GM18498 (cell line): ENCODE measurements around the gene H6PD.

Experiments used
- ATAC-seq: cut with Tn5 transposase; IDR thresholded peaks from one replicate; pipeline ENCODE4 v1.9.1; 2021; ENCODE audit warnings: mild to moderate bottlenecking, moderate library complexity; ENCODE audit not compliant: unreplicated experiment

H6PD gene, protein sequence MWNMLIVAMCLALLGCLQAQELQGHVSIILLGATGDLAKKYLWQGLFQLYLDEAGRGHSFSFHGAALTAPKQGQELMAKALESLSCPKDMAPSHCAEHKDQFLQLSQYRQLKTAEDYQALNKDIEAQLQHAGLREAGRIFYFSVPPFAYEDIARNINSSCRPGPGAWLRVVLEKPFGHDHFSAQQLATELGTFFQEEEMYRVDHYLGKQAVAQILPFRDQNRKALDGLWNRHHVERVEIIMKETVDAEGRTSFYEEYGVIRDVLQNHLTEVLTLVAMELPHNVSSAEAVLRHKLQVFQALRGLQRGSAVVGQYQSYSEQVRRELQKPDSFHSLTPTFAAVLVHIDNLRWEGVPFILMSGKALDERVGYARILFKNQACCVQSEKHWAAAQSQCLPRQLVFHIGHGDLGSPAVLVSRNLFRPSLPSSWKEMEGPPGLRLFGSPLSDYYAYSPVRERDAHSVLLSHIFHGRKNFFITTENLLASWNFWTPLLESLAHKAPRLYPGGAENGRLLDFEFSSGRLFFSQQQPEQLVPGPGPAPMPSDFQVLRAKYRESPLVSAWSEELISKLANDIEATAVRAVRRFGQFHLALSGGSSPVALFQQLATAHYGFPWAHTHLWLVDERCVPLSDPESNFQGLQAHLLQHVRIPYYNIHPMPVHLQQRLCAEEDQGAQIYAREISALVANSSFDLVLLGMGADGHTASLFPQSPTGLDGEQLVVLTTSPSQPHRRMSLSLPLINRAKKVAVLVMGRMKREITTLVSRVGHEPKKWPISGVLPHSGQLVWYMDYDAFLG

DNA sequence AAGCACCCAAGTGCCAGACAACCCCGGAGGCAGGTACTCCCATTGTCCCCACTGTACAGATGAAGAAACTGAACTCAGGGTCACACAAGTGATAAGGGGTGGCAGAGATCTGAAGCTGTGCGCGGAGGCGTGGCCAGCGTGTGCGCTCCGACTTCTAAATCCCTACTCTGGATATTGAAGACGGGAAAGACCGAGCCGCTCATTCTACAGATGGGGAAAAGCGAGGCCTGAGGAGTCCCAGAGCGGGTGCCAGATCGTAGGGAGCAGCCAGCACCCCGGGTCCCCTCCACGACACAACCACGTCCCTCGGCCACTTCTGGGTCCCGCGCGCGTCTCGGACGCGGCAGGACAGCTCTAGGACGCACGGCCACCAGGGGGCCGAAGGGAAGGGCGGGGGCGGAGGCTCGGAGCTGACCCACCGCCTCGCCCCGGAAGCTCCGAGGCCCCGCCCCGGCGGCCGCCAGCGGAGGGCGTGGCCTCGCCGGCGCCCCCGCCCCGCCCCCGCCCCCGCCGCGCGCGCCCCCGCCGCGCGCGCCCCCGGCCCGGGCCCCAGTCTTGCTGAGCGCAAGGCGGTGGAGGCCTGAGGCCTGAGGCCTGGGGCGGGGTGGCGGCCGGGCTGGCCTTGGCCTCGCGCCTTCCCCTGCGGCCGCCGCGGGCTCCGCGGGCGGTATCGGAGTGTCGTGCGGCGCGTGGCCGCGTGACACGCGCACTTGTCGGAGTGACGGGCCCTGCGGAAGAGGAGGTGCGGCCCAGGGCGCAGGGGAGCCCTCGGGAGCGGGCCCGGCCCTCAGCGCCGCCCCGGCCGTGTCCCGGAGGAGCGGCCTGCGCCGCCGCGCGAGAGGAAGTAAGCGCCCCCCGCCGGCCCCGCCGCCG, at the start of gene H6PD:
TSS of gene H6PD (plus strand) at position 552 of the 873 bp plus-strand sequence. CDS start 10,161 bp downstream, outside the sequence.
- peak; percentile 84 for ATAC-seq

DNA sequence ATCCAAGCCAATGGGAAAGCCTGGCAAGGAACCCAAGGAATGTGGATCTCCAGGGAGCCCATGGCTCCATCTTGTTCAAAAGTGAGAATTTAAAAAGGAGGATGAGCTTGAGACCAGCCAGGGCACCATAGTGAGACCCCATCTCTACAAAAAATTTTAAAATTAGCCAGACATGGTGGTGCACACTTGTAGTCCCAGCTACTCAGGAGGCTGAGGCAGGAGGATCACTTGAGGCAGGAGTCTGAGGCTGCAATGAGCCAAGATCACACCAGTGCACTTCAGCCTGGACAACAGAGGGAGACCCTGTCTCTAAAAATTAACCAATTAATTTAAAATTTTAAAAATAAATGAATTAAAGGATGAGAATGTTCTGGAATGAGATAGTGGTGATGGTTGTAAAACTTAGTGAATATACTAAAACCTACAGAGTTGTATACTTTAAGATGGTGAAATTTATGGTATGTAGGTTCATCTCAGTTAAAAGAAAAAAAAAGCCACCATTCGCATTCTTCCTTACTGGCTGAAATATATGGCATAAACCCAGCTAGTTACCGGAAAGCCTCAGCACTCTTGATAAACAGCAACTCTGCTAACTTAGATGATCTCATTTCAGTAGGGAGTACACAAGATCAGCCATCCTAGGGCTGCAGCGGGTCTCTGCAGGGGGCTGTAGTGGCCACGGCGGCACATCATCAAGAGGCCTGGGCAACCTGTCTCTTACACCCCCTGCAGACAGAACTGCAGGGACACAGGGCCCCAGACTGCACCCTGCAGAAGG, 48.3 kb upstream of the H6PD start:
- no peak for ATAC-seq

DNA sequence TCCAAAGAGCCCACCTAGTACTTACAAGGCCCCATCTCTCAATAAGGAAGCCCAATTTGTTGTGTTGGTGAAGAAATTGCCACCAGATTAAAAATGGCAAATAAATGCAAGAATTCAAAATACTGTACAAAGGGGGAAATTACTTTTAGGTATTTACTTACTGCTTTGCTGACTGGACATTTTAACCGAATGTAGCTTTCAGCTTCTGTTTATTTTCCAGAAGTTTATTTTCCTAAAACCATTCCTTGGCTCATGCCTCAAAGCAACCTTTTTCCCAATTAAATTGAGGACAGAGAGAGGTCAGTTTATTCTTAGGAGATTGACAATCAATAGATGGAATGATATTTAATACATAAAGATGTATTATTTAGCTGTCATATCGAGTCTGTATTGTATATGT, 47.6 kb upstream of the H6PD start:
- ATAC-seq = no peak

DNA sequence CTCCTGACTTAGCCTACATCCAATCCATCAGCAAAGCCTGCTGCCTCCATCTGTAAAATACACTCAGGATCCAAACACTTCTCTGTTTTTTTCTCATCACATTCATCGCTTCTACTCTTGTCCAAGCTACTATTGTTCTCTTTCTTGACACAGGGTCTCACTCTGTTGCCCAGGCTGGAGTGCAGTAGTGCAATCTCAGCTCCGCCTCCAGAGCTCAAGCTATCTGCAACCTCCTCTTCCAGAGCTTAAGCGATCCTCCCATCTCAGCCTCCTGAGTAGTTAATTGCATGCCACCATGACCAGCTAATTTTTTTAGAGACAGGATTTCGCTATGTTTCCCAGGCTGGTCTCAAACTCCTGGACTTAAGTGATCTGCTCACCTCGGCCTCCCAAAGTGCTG, 44.3 kb upstream of the H6PD start:
- ATAC-seq = no peak

DNA sequence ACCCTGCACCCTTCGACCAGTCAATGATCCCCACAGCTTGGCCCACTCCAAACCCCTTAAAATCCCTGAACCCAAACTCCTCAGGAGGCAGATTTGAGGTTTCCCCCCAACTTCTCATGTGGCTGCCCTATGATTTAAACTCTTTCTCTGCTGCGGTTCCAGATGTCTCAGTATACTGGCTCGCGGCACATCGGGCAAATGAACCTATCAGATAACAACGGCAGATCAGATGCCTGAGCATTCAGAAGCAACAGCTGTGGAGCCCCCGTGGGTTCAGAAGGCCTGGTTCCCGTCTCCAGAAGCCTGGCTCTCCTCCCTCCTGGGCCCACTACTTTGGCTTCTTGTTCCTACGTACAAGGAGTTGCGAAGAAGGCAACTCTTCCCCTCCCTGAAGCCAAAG, 43.3 kb upstream of the H6PD start:
- no peak for ATAC-seq

DNA sequence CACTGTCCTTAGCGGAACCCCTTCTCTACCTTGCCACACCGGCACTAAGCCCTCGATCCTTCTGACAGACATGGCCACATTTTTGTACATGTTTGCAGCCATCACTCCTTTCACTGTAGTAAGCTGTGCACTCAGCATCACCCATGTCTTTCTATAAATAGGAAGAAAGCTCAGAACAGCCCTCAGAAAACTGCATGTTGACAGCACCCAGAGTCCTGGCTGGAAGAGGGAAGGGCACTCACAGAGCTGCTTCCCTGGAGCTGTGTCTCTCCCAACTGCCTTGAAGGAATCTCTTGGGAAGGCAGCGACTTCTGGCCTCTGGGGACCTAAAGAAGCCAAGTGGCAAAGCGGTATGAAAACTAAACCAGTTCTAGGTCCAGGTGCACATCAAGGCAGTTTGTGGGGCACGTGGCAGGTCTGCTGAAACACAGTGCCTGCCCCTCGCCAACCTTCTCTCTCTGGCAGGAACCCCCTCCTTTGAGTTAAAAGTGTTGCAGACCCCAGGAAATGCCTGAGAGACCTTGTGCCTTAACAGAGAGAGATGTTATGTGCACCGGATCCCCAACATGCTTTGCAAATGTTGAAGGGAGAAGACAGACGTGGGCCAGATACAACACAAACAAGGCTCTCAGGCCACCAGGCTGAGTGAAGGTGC, 41.9 kb upstream of the H6PD start:
- ATAC-seq = no peak

DNA sequence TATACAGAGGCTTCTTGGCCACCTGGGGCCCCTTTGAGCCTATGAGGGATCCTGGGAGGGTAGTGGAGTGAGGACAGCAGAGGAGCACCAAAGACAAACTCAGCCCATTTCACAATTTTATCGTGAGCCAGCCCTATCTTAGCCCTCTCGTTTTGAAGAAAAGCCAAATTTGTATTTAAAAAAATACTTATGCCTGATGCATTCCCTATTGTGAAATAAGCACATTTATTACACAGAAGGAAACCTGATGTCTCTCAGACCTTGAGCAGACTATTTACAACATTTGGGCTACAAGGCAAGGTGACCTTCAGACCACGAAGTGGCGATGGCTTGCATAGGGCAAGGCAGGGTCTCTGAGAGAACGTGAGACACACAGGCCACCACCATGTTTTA, 41.3 kb upstream of the H6PD start:
- ATAC-seq = no peak

DNA sequence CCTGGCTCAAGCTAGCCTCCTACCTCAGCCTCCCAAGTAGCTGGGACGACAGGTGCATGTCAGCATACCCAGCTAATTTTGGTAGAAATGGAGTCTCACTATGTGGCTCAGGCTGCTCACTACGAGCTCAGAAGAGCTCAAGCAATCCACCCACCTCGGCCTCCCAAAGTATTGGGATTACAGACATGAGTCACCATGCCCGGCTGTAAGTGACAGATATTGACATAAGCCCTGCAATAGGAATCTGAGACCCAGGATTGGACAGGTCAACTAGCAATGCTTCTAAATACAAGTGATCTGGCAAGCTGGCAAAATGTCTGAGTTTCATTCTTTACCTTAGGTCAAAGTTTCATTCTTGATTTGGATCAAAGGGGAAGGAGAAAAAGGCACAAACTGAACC, 40.5 kb upstream of the H6PD start:
- ATAC-seq = no peak

DNA sequence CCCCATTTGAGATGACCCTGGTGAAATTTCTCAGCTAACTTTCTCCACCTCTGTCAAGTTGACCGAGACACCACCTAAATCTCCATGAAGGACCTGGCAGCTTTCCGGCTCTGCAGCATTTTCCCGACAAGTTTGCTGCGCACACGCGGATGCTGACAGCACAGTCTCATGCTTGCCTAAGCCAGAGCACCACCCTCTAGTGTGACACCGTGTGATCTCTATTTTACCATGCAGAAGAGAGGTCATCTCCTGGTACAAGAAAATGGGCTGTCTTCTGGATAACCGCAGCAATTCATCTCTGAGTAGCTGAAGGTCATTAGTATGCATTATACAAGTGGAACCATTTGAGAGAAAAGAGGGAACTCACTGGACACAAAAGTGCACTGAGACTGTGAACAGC, 38.9 kb upstream of the H6PD start:
- ATAC-seq = no peak

DNA sequence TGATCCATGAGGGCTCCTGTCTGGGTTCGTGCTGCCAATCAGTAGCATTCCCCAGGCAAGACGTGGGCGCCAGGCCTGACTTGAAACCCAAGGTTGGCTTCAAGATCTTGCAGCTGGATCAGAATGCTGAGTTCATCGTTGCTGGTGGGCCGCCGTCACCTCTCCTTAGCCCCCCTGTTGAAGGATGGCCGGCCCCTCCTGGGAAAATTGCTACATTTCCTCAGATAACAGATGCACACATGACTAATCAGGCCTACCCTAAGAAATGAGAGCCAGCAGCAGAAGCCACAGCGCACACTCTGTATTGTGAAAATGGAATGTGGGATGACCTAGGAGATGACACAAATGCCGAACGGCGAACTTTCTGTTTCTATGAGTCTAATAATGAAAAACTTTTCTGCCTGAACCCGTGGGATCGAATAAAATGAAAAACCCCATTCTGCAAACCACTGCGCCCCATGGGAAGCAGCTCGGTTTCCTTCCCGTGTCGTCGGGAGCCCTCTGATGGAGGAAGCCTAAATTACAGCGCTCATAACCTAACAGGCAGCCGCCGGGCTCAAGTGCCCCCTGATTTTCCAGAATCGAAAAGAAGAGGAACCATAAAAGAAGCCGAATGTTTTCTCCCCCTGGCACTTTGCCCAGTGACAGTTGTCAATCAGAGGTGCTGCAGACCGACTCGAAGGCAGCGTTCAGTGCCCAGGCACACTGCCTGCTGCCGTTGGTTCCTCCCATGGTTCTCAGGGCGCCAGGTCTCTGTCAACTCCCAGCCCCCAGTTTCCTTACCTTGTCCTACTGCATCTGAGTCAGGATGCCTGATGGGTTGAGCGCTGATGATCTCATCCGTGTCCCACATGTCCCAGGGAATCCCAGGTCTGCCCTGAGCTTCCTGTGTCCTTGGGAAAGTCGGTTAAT, 38.2 kb upstream of the H6PD start:
- peak; percentile 52 for ATAC-seq

DNA sequence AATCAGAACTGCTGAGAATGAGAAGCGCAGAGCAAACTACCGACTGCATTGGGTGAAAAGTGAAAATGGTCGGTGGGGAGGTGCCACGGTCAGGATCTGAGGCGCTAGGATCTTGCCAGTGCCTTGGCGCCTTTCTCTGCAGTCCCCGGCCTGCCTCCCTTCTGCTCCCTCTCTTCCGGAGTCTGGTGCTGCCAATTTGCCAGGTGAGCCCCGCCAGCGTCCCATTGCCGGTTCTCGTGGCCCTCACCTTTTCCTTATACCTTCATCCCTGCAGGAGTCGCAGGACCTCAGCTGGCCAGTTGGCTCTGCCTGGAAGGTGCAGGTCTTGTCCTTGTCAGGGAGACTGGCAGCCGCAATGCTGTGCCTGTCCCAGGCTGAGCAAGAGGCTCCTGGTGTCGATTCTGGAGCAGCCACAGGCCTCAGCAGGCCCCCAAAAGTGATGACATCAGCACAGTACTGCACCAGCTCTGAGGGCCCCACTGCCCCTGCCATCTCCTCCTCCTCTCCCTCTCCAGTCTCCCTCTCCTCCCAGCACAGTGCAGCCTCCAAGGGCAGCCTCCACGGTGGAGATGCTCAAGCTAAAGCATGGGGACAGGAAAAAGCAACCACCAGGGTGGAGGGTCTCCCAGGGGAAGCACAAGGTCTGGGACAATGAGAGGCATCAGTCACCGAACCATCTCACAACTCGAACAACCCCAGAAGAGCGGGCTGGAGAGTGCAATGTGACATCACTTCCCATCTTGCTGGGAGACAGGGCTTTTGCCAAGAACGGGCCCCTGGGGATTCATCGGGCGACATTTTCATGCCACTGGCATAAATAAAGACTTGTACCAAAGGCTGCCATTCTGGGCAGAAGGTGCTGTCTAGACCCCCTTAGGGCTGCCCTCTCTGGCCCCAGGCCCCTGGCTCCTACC, 37.1 kb upstream of the H6PD start:
- no peak for ATAC-seq

DNA sequence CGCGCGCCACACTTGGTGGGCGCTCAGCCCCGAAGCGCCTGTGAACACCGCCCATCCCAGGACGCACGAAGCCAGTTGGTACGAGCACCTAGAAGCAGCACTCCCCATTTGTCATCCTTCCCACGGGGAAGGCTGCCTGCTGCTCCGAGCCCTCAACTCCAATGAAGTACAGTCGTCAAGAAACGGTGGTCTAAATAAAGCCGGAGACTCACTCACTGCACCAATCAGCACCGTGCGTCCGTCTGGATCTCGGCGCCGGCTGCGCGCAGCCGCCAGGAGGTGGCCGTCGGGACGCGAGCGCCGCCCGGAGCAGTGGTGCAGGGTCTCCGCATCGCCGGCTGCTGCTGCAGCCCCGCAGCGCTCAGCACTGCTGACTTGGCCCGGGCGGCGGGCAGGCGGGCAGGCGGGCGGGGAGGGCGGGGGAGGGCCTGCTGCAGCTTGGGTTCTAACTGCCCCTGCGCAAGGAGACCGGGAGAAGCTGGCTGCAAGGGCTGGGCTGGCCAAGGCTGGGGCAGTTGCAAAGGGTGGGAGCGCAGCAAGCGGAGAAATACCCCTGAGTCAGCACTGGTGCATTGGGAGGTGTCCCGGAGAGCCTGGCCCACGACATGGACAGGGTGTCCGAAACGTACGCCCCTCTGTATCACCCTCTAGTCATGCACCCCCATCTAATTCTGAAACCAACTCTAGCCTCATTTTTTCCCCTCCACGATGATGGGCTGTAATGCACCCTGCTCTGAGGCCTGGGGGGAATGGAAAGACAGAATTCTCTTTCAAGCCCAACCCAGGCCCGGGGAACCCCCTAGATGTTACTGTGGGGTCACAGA, 35.8 kb upstream of the H6PD start:
- no peak for ATAC-seq

DNA sequence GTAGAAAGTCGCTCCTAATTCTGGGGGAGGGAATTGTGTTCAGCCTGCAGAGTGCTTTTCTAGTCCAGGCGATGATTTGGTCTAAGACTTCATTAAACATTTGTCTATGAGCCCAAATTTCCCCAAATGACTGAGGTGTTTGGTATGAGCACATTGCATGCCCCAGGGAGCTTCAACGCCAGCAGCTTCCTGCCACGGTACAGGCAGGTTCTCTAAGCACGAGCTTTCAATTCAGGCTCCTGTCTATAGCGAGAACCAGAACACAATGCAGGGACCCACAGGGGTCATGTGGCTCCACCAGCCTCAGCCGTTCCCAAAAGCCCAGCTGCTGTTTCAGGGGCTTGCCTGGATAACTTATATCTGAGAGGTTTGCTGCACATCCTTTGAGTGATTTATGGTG, 34.1 kb upstream of the H6PD start:
- ATAC-seq = no peak

DNA sequence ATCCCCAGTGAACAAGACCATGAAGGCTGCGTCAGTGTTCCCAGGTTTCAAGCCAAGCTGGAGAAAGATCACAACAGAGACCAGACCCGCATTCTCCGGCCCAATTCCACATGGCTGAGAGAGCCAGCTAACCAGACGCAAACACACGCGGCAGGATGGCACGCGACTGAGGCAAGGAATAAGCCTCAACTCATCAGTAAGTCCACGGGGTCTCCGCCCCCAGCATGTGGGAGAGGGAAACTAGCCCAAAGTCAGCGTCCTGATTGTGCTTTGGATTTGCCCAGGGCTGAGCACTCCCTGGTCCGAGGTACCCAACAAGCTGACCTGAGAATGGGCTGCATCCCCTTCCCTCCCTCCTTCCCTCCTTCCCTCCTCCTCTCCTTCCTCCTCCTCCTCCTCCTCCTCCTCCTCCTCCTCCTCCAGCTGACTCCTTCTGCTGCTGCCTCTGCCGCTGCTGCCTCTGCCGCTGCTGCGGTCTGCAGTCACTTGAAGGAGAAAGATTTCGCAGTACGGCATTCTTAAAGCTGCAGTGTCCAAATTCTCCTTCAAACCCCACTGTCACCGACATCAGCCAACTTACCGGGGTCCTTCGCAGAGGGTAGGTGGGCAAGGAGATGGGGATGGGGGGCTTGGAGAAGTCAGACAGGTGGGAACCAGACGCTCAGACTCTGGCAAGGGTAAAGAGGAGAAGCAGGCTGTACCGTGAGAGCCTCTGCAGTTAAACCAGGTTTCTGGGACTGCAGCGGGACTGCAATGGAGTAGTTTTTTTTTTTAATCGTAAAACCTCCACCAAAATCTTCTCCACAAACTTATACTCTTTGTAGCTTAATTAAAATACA, 33.0 kb upstream of the H6PD start:
- ATAC-seq = no peak

DNA sequence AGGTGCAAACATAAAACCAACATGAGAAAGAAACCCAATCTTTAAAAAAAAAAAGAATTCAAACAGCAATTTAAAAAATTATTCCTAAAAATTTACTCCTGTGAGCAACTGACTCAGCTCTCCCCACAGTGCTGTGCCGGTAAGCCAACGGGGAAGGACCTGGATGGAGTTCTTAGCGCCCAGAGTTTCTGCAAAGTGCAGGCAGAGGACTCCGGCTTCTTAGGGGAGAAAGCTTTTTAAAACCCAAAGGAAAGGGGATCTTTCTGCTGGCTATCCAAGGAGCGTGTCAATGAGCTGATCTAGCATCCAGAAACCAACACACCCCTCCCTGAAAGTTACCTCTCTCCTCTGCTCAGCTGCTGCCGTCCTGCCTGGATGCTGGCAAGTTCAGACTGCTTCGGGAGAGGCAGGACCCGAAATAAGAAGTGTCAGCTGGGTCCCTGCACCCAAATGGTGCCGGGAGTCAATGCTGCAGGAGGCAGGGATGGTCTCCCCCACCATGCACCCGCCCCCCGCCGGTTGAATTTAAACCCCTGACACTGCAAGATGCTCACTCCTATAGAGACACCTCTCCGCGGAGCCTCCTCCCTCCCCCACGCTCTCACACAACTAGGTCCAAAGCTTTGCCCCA, 32.2 kb upstream of the H6PD start:
- no peak for ATAC-seq

DNA sequence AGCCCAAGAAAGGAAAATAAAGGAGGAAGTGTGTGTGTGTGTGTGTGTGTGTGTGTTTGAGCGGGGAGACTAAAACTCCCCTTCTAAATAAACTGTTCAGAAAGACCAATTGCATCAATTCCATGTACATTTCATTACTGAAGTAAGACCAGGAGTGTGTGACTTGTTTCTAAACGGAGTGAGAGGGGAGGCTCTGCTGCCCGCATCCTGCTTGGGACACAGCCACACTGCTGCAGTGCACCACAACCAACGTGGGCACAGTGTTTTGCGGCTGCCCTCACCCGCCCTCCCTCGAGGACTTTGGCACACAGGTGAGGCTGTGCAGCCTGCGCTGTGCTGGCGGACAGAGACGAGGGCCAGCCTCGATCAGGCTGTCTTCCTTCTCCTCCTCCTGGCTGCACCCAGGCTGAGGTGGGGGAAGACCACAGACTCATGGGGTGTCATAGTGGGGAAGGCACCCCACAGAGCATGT, 31.0 kb upstream of the H6PD start:
- no peak for ATAC-seq
